ENCODE results near the gene MMRN2. TPM values are rescaled to one million over a fixed set of nuclear protein-coding genes. Genes with fewer than 3 reads are reported as not detected.
A peak's percentile ranks its signal among the peaks of the same experiment; 100 is the strongest.

MMRN2 gene
- total RNA-seq, 4 donors from 2014 or later = 27.6 to 81.2 (median 61.9) TPM

- Histone ChIP-seq H3K27me3 (no peaks in the 10 kb centered on the region), H3K27ac (peak overlapping the region in 1 of 4 donors; percentile 31), H3K4me3 (no peak overlapping the region), H3K4me1 (peaks cover 0 to 81% (median 44%) of the 10 kb centered on the region in 4 donors), H3K36me3 (no peaks in the 10 kb centered on the region), H3K9me3 (no peaks in the 10 kb centered on the region)
- DNase-seq (ENCODE audit: low spot score in 2 of 2) = no peak
- TF ChIP-seq EP300 (IDR thresholded peaks at IDR 0.05) = no peak
- no peak for TF ChIP-seq CTCF (IDR thresholded peaks at IDR 0.05)
- no peak for TF ChIP-seq POLR2A (IDR thresholded peaks at IDR 0.05)
- WGBS, 2 donors = 94 to 95% methylated on average over 12 of the region's 12 CpGs
Measured at GRCh38 chr10:86963341-86963919, 6.0 kb upstream of the MMRN2 start.

GRCh38 chr10:86962981-86963310 lies 5.5 kb upstream of the MMRN2 start:
- Histone ChIP-seq H3K27ac (peak overlapping the region in 1 of 4 donors; percentile 48), H3K9me3 (no peaks in the 10 kb centered on the region), H3K4me1 (peaks cover 0 to 81% (median 48%) of the 10 kb centered on the region in 4 donors), H3K4me3 (no peak overlapping the region), H3K36me3 (no peaks in the 10 kb centered on the region), H3K27me3 (no peaks in the 10 kb centered on the region)
- 87 to 89% methylated on average over 6 to 7 of the region's 7 CpGs for WGBS, 2 donors
- TF ChIP-seq EP300 (IDR thresholded peaks at IDR 0.05) (no peak), POLR2A (IDR thresholded peaks at IDR 0.05) (no peak), CTCF (IDR thresholded peaks at IDR 0.05) (no peak)
- DNase-seq (ENCODE audit: low spot score in 2 of 2) = no peak

GRCh38 chr10:86962136-86962980 lies 4.9 kb upstream of the MMRN2 start:
- Histone ChIP-seq H3K27me3 (no peaks in the 10 kb centered on the region), H3K4me1 (peaks cover 0 to 81% (median 47%) of the 10 kb centered on the region in 4 donors), H3K27ac (peak overlapping the region in 1 of 4 donors; percentile 48), H3K9me3 (no peaks in the 10 kb centered on the region), H3K36me3 (no peaks in the 10 kb centered on the region), H3K4me3 (no peak overlapping the region)
- WGBS, 2 donors = 70 to 75% methylated on average over 5 to 7 of the region's 7 CpGs
- no peak for DNase-seq (ENCODE audit: low spot score in 2 of 2)
- TF ChIP-seq POLR2A (IDR thresholded peaks at IDR 0.05) = no peak
- no peak for TF ChIP-seq EP300 (IDR thresholded peaks at IDR 0.05)
- TF ChIP-seq CTCF (IDR thresholded peaks at IDR 0.05) = no peak

GRCh38 chr10:86961481-86962091 lies 4.2 kb upstream of the MMRN2 start:
- Histone ChIP-seq H3K27ac (peak overlapping the region in 1 of 4 donors; percentile 18), H3K4me3 (no peak overlapping the region), H3K36me3 (no peaks in the 10 kb centered on the region), H3K9me3 (no peaks in the 10 kb centered on the region), H3K4me1 (peaks cover 0 to 81% (median 43%) of the 10 kb centered on the region in 4 donors), H3K27me3 (no peaks in the 10 kb centered on the region)
- WGBS, 2 donors = 86 to 93% methylated on average over 6 of the region's 12 CpGs
- DNase-seq (ENCODE audit: low spot score in 2 of 2) = no peak
- TF ChIP-seq POLR2A (IDR thresholded peaks at IDR 0.05) = no peak
- TF ChIP-seq CTCF (IDR thresholded peaks at IDR 0.05) = no peak
